Astrocyte (in vitro differentiated cells and primary cell): ENCODE results near the gene ADGRF1.

Experiments used
- CTCF ChIP-seq: IDR thresholded peaks from 2 replicates; pipeline ENCODE4 v1.5.1; 2011; ENCODE audit warnings: low read depth, mild to moderate bottlenecking, inconsistent platforms, low read length, moderate library complexity; ENCODE audit not compliant: insufficient read depth
- EZH2 ChIP-seq: IDR thresholded peaks from 2 replicates; pipeline ENCODE4 v1.6.1; 2012; ENCODE audit warnings: mild to moderate bottlenecking, low read length, inconsistent platforms; ENCODE audit not compliant: insufficient read depth

GRCh38 chr6:46961711-46962110 is 80.4 kb downstream of the ADGRF1 start:
- TF ChIP-seq CTCF, result no peak
- TF ChIP-seq EZH2, result no peak
